ENCODE measurements around the gene MTCL3.
A peak's percentile ranks its signal among the peaks of the same experiment; 100 is the strongest.
"Not testable (repeated sequence)": the region's sequence is repeated elsewhere in the genome, so short reads cannot be mapped to it uniquely, and the experiment has no call there.

MTCL3 gene

DNA sequence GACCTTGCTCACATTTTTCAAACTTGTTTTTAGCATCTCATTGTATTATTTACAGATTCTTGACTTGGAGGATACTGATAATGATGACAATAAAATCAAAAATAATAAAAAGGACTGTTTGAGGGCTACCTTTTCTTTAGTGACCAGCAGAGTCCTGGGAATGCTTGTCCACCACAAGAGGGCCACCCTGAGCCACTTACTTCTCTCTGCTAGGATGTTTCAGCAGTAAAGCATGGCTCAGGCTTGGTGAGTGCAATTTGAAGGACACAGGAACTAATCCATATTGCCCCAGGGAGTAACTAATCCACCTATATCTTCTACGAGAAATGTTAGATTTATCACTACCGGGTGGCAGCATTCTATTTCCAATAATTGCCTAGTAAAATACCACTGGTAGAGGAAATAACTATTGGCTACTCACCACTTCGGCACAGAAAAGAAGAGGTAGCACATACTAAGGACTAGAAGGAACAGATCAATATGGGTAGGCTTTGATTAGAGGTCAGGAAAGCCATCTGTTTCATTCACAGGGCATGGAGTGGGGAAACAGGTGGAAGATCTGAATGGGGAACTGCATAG lies 54.2 kb downstream of the MTCL3 start:
- DNase-seq, result peak; percentile 48

DNA sequence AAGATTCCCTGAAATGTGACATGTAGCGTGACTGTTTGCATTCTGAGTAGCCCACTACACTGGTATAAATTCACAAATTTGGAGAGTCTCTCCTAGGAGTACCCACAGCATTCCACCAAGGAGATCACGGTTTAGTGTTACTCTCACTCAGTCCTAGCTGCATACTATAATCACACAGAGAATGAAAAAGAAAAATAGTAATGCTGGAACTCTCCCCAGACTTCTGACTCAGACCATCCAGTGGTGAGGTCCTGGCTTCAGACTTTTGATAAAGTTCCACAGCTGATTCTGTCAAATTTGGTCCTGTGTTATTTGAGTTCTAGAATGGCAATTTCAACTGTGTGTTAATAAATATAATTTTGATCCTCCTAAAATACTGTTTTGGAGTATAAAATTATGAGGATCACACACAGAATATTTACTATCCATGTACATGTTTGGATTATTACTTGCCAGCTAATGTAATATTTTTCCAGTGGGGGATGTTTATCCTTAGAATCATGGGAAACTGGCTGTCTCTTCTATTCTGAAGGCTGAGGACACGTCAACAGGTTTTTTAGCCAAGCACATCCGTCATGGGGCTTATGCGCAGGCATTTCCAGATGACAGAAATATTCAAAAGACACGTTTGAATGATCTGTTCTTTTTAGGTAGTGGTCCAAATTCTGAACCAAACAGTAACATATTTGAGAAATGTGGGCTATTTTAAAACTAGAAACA lies 54.8 kb downstream of the MTCL3 start:
- DNase-seq, result no peak

DNA sequence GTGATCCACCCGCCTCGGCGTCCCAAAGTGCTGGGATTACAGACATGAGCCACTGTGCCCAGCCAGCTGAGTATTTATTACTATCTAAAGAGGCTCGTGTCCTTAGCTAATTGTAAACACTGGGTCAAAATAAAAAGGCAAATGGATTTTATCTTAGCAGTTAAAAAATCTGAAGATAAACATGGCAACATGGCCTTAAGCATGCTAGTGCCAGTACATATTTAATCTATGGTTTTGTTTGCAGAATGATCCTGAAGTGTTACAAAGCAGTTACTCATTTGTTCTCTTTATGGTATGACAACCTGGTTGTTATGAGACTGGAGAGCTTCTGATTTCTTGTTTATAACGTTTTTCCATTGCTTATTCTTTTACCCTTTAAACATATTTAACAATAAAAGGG lies 56.1 kb downstream of the MTCL3 start:
- no peak for DNase-seq

DNA sequence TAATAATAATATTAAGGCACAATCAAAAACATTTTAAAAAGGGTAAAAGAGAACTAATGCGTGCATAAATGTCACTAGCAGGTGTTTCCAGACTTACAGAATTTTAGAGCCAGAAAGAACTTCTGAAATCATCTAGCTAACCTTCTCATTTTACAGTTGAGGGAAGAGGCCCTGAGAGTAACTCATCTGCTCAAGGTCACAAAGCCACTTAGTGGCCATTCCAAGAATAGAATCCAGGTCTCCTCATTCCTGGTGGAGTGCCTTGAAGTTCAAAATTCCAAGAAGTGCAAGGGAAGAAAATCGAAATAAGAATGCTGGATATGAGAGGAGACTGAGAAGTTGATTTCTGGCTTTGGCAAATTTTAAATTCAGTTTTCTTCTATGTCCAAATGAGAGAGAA lies 56.8 kb downstream of the MTCL3 start:
- no peak for DNase-seq

DNA sequence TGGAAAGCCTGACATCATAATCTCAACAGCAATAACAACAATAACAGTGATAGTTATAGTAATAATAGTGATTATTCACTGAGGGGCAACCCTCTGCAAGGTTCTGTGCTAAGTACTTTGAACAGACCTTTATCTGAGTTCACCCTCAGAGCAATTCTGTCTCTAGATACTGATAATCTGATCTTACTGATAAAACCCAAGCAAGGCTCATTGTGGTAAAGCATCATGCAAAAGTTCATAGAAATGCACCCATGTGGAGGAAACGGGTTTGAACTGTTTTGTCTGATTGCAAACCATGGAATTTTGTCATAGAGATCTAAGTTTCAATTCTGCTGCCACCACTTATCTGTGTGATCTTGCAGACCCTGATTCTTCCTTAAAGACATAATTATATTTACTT lies 58.7 kb downstream of the MTCL3 start:
- no peak for DNase-seq

DNA sequence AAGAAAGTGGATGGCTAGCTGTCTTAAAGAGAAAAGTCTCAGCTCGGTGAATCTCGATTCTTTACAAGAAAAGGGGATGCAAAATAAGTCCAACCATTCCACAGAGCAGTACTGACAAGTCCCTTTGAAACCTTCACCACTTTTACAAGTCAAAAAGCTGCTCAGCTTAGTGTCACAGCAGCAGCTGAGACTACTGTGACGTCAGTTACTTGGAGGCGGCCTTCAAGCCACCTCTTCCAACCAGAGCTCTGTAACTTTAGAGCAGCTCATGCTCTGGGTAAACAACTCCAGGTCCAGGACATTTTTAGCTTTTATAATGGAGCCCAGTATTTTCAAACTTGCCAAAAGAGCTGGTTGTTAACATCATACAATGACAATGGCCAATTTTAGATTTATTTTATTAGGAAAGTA lies 59.9 kb downstream of the MTCL3 start, which contains the start of gene KIAA0408:
KIAA0408 (minus strand) TSS at position 159 of the 411 bp plus-strand sequence. CDS start 5,408 bp downstream, outside the sequence.
- no peak for DNase-seq

DNA sequence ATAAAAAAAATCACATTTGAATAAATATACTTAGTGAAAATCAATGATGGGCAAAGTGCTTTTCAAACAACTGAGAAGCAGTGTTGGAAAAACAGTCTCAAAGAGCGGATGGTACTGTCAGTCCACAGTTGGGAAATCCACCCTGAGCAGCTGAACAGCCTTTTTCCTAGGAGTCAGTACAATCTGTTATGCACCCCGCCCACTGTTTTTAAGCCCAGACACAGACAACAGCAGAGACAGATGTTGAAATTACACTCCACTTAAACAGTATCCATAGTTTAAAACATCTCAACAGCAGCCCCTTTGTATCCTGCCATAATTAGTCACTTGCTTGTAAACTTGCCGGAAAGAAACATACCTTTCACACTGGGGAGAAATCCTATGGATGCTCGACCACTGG lies 60.3 kb downstream of the MTCL3 start:
- no peak for DNase-seq

DNA sequence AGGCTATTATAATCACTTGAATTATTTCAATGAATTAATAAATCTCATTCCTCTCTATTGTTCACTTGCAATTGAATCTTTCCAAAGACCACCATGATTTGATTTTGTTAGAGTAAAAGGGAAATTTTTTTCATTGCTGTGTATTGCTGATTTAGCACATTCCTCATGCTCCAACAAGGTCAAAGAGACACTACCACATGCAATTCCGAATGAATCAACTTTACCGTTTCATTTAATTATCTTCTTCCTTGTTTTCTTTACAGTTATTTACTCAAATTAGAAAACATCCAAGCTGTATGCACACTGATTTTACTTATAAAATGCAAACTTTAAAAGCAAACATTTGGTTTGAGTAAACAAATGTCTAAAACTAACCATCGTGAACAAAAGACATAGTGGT lies 60.9 kb downstream of the MTCL3 start:
- no peak for DNase-seq

DNA sequence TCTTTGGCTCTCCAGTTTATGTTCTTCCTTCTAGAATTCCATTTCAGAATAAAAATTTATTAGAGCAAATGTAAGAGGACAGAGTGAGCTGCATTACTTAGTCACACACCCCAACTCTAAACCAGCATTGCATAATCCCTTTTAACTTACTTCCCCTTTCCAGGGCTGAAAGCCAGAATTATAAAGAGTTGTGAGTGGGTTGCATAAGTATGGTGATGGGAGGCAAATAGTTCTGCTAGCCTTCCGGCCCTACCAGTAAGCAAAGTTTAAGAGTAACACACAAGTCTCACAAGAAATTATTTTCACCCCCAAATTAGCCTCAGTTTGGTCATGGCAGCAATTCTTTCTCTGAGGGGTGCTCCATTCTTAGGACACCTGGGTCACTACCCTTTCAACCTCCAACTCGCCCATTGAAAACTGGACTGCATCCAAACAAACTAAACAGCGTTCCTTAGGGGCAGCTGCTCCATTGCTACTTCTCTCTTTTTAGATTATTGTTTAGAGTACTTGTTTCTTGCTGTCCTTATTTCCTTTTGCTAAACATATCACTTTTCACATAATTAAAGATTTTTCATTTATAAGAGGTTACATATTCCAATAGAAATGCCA lies 61.6 kb downstream of the MTCL3 start:
- DNase-seq, result peak; percentile 5

DNA sequence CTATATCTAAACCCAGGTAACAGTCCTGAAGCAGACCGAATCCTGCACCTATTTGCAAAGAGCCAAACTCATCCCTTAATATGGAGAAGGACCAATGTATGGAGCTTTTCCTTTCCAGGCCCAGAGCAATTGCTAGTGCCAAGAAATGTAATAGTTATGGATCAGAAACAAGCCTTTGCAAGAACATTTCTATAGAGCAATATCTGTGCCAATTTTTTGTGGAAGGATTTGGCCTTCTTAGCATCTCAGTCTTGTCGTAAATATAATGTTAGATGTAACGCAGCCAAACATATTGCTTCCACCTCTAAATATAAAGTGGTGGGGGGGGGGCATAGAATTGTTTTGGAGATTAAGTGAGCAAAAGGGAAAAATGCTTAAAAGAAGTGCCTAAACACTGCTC lies 62.7 kb downstream of the MTCL3 start:
- DNase-seq, result no peak

DNA sequence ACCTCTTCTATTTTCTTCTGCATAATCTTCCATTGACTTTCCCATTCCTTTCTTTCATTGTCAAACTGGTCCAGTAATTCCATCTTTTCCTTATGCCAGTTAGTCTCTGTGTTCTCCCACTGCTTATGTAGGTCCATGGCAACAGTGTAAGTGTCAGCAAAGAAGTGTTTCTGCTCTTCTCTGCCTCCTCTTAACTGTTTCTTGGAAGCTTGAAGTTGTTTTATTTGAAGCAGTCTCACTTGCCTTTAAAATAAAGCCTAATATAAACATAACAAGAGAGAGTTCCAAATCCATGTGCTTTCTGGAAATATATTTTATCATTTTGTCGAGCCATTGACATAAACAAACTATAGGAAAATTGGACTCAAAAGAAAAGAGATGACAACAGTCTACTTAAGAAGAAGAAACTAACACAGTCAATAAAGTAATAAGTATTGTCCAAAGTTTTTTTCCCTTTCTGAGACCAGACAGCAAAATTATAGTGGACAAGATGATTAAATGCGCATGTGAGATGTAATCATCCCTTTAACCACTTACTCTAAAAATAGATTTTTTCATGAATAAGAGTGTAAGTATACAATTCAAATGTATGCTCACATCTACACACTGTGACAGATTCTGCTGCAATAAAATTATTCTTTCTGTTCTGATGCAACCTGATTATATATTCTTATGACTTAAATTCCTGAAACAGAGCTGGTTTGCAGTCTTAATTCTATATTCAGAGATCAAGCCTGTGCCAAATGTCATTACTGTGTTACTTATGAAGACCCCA lies 65.1 kb downstream of the MTCL3 start:
- no peak for DNase-seq

DNA sequence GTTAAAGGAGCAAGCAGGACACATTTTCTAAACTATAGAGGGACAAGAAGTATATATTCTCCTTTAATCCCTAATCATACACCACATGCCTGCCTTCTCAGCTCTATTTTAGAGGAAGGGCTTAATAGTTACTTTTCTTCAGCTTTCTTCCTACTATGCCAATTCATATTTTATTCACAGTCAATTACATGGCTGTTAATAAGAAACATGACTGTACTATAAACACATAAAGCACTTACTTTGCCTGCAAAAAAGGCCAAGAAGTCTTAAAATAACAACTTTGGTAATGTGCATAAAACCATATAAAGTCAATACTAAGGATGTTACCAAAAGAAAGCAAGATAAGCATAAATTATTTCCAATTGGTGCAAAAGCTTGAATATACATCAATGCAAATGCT lies 66.3 kb downstream of the MTCL3 start:
- no peak for DNase-seq

DNA sequence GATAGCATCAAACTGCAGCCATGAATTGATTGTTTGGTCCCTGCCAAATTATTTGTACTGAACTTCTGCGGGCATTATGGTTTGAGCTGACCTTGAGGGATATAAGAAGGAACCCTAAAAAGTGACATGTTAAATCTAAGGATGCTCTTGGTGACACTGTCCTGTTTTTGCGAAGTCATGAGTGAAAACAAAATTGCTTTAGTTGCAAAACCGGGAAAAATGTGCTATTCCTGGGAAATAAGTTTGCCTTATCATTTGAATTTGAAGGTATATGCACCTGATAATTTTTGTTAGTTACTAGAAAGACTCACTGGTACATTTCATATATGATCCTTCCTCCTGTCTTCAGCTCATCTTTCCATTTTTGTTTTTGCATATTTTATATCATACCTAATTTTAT lies 67.7 kb downstream of the MTCL3 start:
- DNase-seq, result no peak

DNA sequence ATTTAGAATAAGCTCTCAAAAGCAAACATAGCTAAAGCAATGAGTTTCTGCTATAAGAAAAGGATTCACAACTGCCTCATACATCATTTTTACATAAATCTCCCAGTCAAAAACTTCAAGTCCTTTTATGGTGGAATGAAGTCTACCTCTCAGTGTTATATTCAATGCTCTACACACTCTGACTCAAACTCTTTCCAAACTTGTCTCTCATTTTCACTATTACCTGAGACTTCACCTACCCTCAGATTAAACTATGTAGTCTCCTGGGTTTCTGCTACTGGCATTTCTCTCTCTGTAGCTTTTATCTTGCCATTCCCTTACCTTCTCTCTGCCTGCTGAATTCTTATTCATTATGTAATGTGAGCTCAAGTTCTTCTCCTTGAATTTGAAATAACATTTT lies 71.4 kb downstream of the MTCL3 start:
- DNase-seq, result no peak

DNA sequence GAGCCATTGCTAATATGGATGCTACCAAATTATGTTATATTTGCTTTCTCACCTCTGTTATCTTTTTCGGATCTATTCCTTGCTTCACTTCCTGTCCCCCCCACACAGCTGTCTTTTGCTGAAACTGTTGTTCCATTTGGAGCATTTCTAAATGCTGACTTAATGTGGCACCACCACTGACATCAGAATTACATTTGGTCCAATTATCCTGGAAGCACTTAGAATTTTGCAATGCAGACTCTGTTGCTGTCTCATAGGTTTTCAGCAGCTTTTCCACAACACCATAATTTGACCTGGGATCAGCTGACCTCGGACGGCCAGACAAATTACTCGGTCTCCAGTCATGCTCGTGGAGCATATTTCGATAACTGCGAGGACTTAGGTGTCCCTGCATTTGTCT lies 72.8 kb downstream of the MTCL3 start:
- no peak for DNase-seq

DNA sequence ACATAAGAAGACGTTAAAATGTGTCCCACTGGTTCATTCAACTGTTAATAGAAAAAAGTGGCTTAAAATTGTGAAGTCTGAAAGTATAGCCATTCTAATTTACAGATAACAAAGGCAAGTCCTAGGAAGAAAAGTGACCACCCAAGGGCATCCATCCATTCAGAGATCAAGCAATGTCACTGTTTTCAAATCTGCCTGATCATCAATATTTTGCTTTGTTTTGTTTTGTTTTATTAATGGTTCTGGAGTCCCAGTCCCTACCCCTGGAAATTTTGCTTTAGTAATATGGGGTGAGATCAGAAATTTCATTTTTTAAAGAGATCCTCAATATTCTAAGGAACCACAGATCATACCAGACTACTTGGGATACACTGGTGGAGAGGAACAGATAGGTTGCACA lies 77.3 kb downstream of the MTCL3 start:
- no peak for DNase-seq

DNA sequence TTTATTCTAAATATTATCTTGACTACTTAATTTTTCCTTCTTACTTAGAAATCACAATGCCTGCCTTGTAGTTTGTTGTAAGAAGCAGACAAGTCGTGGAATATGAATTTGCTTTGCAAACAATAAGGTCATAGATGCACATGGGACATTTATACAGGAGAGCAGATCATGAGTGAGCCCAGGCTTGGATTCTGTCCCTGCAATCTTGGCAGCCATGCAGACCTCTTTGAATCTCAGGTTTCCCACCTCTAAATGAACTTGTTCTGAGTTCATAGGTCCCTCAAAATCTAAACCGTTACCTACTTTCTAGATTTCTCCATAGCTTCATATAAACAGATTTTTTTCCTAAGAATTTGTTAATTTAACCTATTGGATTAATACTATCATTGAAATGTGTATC lies 79.4 kb downstream of the MTCL3 start:
- no peak for DNase-seq

DNA sequence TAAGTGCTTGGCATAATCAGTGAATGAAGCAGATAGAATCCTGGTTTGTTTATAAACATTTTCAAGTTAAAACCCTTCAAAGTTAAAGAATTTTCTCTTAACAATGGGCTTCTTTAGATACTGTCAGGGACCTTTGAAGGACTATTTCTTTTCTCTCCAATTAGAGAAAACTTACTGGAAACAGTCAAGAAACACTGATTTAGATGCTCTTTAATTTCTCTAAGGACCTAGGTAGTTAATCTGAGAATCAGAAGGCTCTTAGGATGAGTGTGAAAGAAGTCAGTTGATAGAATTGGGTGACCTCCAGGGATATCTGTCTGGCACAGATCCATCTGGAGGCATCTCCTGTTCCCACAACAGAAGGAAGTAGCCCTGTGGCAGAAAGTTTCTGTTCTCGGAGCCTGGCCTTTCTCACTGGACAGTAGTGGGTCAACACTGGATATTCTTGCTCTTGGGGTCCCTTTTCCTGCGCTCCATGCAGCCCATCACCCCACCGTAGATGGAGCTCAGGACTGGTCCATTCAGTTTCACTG lies 82.5 kb downstream of the MTCL3 start:
- DNase-seq, result no peak

DNA sequence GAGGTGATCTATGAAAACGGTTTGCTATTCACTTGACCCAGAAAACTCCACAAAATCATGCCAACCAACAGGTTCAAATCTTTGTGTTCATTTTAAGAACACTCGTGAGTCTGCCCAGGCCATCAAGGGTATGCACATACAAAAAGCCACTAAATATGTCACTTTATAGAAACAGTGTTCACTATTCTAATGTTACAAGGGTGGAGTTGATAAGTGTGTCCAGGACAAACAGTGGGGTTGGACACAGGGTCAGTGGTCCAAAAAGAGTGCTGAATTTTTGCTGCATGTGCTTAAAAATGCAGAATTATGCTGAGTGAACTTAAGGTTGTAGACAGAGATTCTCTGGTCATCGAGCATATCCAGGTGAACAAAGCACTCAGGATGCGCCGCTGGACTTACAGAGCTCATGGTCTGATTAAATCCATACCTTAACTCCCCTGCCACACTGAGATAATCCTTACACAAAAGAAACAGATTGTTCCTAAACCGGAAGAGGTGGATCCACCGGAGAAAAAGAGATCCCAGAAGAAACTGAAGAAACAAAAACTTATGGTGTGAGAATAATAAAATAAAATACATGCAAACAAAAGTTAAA lies 83.4 kb downstream of the MTCL3 start:
- no peak for DNase-seq

DNA sequence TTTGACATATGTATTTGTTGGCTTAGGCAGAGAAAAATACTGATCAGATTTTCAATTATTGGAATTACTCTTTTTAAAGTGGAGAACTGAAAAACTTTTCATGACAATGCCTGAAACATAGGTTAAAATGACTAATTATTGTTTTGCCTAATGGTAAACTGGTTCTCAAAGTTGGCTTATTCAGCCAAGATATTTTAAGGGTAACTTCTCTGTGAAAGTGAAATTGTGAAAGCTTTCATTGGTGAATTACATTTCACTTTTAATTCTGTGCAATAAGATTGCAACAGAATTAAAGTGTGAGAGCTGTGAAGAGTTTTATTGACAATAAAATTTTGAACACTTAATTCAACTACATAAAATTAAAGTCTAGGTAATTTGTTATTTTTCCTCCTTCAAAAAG lies 84.5 kb downstream of the MTCL3 start:
- no peak for DNase-seq

DNA sequence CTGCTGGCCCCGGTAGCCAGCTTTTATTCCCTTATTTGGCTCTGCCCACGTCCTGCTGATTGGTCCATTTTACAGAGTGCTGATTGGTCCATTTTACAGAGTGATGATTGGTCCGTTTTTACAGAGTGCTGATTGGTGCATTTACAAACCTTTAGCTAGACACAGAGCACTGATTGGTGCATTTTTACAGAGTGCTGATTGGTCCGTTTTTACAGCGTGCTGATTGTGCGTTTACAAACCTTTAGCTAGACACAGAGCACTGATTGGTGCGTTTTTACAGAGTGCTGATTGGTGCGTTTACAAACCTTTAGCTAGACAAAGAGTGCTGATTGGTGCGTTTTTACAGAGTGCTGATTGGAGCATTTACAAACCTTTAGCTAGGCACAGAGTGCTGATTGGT lies 90.6 kb downstream of the MTCL3 start:
- not testable (repeated sequence) for DNase-seq

DNA sequence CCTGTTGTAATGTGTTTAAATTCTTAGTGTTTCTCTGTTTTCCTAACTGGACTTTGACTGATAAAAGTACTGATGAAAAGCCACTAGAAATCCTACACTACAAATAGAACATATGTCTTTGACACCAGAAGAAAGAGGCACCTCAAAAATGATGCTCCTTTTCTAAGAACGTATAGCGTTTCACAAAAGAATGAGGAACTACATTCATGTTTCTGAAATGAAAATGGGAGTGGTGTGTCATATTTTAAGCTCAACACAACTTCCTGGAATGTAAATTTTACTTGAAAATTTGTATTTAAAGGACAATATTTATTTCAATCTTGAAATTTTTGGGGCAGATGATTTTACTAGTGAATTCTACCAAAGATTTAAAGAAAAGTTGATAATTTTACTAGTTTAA lies 95.2 kb downstream of the MTCL3 start:
- no peak for DNase-seq

Data from RPMI8226 (cell line).